ENCODE data around the gene NMNAT2.
"Not testable (repeated sequence)": the region's sequence is repeated elsewhere in the genome, so short reads cannot be mapped to it uniquely, and the experiment has no call there.

The NMNAT2 gene

DNA sequence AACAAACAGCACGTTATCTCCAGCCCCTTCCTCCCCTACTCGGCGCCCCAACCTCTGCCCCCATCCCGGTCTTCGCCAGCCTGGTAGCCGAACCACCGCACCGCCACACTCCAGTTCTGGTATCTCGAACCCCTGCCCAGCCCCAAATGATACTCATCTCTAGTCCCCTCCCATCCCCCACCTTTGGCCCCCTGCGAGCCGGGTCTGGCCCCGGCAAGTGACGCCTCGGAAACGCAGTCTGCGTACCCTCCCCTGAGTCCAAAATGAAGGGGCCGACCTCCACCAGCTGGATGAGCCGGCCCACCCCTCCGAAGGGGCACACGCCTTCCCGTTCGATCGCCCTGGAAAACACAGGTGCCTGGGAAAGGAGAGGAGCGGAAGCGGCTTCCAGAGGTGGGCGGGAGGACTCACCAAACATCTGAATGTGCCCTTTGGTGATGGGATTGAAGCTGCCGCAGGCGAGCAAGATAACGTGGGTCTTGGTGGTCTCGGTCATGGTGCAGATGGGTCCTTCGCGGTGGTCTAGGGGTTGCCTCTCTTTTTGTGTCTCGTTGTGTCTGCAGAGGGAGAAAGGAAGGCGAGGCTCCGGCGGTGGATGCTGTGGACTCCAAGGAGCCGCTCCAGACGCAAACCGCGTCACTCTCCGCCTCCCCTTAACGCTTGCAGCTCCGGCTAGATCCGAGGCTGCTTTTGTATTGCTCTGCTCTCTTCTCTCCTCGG, at the start of gene NMNAT2:
Gene NMNAT2, minus strand, starts transcription at position 609 of the 720 bp plus-strand sequence. Its CDS starts 113 bp downstream, at position 496.
- no peak for DNase-seq (ENCODE audit: low read depth in 2 of 2, low spot score in 1 of 2)

DNA sequence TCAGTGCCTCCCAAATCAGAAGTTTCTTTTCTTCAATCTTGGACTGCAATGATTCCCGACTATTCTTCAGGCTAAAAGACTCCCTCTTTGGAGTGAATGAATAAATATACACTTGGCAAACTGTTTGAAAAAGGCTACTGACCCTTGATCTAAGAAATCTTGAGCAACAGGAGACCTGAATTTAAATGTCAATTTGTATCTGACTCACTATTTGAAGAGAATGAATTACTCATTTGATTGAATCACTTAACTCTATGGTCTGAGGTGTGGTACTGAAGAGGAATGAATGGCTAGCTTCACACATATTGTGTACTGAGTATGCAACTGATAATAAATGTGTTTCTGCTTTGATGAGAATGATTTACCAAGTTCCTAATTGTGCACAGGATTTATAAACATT, 49.5 kb upstream of the NMNAT2 start:
- no peak for DNase-seq (ENCODE audit: low read depth in 2 of 2, low spot score in 1 of 2)

DNA sequence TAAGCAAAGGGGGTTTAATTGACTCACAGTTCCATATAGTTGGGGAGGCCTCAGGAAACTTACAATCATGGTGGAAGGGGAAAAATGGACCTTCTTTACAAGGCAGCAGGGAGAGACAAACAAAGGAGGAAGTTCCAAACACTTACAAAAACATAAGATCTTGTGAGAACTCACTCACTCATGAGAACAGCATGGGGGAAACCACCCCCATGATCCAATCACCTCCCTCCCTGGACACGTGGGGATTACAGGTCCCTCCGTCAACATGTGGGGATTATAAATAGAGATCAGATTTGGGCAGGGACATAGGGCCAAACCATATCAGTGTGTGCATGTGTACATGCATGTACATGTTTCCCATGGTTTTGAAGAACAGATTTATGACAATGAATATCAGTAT, 48.6 kb upstream of the NMNAT2 start:
- DNase-seq (ENCODE audit: low read depth in 2 of 2, low spot score in 1 of 2): no peak

DNA sequence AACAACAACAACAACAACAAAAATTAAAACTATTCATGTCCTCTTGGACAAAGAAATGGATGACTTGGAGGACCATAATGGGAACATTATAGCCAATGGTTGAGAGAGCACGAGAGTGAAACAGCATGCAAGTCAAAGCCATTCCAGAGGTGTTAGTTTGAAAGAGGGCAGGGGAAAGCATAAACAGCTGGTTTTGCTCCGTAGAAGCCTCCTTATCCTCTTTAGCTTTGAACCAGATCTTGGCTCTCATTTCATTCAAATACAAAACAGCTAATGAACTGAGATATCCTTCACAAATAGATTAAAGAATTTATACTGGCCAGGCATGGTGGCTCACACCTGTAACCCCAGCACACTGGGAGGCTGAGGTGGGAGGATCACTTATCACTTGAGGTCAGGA, 45.4 kb upstream of the NMNAT2 start:
- no peak for DNase-seq (ENCODE audit: low read depth in 2 of 2, low spot score in 1 of 2)

DNA sequence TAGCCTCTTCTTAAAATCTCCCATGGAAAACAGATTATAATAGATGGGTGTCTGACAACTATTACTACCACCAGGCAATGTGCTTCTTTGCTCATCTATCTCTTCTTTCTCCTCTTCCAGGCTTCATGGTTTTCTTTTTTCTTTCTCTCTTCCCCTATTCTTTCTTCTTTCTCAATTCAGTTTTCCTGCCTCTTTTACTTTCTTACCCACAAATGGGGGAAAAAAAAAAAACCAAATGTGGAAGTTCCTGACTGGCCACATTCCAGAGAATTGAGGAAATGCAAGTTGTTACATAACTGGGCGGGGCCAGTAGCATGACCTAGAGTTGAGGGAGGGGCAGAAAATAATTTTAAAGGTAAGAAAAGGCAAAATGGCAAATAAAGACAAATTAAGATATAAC, 43.2 kb upstream of the NMNAT2 start:
- DNase-seq (ENCODE audit: low read depth in 2 of 2, low spot score in 1 of 2): no peak

DNA sequence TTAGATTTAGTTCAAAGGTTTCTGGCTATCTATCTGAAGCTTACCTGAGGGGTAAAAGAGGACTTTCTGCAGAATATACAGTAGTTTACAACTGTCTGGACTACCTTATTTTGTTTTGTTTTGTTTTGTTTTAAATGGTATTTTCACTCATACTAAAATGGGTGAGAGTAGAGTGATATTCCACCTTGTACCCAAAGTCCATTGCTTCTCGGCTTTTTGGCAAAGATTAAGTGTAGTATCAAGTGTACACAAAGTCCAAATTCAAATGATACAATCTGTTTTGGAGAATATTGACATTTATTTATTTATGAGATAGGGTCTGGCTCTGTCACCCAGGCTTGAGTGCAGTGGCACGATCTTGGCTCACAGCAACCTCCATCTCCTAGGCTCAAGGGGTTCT, 42.4 kb upstream of the NMNAT2 start:
- DNase-seq (ENCODE audit: low read depth in 2 of 2, low spot score in 1 of 2): no peak

DNA sequence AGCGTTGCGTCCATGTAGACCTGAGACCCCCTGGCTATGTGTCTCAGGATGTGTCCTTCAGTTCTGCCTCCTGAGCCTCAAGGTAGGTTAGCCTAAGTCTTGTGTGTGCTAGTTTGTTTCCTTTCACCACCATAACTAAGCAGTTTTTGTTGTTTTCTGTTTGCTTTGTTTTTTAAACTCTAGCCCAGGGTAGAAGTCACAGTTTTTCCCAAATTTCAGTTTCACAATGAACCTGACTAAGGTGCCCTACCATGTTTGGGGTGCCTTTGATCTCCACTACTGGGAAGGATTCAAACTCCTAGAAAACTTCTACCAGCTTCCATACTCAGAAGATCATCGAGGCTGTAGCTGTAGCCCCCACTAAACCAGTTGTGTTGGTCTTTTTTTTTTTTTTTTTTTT, 39.3 kb upstream of the NMNAT2 start:
- no peak for DNase-seq (ENCODE audit: low read depth in 2 of 2, low spot score in 1 of 2)

DNA sequence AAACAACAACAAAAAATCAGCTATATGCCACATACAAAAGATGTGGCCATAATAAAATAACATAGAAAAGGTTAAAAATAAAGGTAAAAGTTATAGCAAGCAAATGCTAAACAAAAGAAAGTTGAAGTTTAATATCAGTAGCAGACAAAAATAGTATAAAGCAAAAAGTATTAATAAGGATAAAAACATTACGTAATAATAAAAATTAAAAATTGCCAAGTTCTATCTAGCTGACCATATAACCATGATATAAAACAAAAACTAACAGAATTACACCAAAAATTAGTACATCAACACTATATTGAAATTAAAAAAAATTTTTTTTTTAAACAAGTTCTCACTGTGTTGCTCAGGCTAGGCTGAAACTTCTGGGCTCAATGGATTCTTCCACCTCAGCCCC, 38.6 kb upstream of the NMNAT2 start:
- no peak for DNase-seq (ENCODE audit: low read depth in 2 of 2, low spot score in 1 of 2)

DNA sequence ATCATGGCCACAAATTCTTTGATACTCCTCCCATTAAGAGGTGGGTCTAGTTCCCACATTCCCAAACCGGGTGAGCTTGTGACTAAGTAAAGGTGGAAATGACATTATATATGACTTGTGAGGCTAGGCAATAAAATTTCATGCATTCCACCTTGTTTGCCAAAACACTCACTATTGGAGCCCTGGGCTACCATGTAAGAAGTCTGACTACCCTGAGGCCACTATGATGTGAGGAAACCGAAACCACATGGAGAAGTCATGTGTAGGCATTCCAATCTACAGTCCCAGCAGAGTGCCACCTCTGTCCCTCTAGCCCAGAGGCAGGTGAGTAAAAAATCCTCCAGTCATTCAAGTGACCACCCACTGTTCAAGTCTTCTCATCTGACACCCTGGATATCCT, 36.2 kb upstream of the NMNAT2 start:
- DNase-seq (ENCODE audit: low read depth in 2 of 2, low spot score in 1 of 2): no peak

DNA sequence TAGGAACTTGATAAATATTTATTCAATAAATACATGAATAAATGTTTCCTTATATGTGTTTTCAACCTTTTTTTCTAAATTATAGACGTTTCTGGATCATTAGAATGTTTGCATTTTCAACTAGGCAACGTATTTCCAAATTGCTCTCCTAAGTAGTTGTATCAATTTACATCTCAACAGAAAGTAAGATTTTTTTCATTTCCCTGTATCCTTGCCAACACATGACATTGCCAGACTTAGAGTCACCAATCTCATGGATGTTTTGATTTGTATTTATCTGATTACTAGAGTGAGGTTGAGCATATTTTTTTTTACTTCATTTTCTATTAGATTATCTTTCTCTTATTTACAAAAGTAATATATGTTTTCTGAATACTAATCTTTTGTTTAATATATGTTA, 31.9 kb upstream of the NMNAT2 start:
- no peak for DNase-seq (ENCODE audit: low read depth in 2 of 2, low spot score in 1 of 2)

DNA sequence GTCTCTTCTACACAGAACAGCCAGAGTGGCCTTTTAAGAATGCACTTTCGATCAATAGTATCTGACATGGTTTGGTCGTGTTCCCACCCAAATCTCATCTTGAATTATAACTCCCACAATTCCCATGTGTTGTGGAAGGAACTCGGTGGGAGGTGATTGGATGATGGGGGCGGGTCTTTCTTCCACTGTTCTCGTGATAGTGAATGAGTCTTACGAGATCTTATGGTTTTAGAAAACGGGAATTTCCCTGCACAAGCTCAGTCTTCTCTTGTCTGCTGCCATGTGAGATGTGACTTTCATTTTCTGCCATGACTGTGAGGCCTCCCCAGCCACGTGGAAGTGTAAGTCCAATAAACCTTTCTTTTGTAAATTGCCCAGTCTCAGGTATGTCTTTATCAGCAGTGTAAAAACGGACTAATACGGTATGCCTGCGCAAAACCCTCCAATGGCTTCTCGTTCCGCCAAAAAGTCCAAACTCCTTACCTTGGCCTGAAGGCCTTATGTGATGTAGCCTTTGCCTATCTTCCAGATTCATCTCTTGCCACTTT, 31.1 kb upstream of the NMNAT2 start:
- DNase-seq (ENCODE audit: low read depth in 2 of 2, low spot score in 1 of 2): no peak

DNA sequence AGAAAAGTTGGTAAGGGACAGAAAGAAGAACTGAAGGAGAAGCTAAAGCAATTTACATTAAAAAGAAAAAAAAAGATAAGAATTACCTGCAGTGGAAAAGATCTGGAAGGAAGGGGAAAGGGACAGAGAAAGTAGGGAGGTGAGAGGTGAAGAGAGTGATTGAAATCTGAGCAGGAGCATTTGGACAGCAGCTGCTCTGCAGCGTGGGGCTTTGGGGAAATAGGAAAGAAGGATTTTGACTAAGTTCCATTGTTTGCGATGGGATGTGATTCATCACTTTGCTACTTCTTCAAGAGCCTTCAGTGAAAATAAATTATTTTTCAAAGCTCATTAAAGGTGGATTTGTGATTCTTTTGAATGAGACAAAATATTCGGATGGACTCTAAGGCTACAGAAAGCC, 26.1 kb upstream of the NMNAT2 start:
- DNase-seq (ENCODE audit: low read depth in 2 of 2, low spot score in 1 of 2): no peak

DNA sequence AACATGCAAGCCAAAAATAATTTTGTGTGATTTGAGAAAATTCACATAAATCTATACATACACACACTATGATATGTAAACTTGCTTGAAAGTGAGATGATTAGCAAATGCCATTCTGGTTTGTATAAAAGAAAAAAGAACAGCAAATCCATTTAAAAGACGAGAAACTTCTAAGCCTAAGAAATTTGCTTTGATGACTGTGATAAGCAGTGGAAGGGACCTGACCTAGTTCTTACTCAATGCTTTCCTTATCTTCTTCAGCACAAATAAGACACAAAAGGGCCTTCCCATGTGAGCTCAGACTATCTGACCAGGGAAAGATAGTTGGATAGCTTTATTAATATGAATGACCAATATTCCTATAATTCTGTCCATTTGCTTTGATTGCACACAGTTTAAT, 25.3 kb upstream of the NMNAT2 start:
- DNase-seq (ENCODE audit: low read depth in 2 of 2, low spot score in 1 of 2): no peak

DNA sequence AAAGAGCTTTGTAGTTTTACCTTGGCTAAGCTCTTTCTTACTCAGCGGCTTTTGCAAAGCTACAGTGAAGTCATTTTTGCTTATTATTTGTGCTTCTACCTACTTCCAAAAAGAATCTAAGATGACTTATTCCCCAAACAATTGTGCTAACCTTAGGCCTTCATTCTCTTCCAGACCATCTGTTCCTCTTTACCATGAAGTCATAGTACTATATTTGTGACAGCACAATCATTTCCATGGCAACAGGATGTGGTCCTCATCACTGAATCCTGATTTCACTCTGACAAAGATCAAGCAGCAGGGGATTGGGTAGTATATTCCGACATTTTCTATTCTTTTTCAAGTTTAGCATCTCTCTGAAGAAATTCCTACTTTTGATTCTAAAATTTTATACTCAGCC, 24.8 kb upstream of the NMNAT2 start:
- no peak for DNase-seq (ENCODE audit: low read depth in 2 of 2, low spot score in 1 of 2)

DNA sequence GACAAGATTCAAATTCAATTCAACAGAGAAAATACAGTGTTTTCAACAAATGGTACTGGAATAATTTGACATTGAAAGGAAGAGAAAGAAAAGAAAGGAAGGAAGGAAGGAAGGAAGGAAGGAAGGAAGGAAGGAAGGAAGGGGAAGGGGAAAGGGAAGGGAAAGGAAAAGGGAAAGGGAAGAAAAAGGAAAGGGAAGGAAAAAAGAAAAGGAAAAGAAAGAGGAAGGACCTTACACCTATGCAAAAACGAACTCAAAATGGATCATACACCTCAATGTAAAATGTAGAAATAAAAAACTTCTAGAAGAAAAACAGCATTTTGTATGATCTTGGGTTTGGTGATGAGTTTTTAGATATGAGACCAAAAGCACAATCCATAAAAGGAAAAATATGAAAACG, 19.9 kb upstream of the NMNAT2 start:
- DNase-seq (ENCODE audit: low read depth in 2 of 2, low spot score in 1 of 2): no peak

DNA sequence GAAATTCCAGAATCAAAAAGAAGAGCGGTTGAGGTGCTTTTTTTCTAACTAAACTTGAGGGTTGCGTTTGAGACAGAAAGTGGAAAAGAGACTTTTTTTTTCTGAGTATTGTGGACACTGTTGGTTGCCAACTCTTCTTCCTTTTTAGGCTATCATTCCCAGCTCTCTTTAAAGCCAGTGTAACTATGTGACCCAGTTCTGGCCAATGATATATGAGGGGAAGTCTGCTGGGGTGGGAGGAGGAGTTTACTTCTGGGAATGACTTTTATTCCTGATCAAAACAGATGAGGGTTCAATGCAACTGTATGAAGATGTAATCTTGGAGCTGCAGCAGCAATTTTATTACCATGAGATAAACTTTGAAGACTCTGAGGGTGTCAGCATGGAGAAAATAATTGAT, 17.3 kb upstream of the NMNAT2 start:
- no peak for DNase-seq (ENCODE audit: low read depth in 2 of 2, low spot score in 1 of 2)

DNA sequence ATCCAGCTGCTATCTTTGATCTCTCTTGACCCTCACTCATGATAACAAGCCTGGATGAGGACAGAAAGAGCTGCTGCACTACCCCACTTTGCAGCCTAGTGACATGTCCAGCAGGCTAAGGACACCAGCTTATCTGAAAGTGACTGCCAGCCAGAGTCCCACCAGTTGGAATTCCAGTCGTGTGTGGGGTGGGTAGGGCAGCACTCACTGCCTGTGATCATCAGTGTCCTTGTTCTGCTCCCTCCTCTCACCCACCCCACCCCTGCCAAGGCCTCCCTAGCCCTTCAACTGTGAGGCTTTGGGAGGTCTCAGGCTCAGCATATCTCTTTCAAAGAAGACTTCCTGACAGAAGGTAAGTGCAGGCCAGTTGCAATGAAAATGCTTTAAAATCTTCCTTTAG, 15.5 kb upstream of the NMNAT2 start:
- no peak for DNase-seq (ENCODE audit: low read depth in 2 of 2, low spot score in 1 of 2)

DNA sequence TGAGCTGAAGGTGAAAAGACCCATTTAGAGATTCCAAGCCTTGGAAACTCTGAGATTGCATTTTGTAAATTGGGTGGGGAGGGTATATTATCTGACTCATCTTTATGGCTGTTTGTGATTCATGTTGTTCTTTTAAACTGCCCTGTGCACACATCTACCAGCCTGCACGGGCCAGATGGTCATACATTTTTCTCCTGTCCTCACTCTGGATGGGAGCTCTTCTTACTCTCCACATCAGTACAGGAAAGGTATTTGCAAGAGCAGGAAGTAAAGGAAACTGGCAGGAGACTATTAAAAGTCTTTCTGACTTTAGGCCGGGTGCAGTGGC, 14.3 kb upstream of the NMNAT2 start:
- no peak for DNase-seq (ENCODE audit: low read depth in 2 of 2, low spot score in 1 of 2)

DNA sequence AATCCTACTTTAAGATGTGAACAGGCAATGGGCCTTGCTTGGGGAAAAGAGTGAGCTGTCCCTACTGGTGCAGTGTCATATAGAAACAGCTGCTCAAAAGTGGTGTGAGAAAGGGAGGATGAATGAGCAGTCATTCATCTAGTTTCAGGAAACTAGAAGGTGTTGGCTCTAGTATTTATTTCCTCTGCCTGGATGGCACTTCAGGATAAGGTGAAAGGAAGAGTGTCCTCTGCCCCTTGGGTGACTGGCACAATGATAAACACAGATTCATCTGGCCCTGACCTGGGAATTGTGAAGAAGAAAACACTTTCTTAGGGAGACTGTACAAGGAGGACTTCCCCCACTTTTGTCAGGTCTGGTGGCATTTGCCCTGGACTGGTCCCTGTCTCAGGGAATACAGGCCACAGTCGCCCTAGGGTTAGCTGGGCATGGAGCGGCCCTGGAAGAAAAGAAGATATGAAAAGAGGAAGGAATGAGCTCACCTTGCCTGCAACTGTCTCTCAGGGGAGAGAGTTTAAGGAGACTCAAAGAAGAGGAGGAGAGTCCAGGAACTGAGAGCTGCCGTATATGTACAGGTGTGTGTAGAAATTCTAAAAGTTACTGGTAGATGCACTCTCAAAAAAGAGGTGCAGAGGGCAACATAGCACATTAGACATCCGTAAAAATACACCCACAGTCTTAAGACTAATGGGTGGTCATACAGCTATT, 13.8 kb upstream of the NMNAT2 start:
- DNase-seq (ENCODE audit: low read depth in 2 of 2, low spot score in 1 of 2): no peak

DNA sequence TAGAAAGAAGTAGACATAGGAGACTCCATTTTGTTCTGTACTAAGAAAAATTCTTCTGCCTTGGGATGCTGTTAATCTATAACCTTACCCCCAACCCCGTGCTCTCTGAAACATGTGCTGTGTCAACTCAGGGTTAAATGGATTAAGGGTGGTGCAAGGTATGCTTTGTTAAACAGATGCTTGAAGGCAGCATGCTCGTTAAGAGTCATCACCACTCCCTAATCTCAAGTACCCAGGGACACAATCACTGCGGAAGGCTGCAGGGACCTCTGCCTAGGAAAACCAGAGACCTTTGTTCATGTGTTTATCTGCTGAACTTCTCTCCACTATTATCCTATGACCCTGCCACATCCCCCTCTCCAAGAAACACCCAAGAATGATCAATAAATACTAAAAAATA, 9.4 kb upstream of the NMNAT2 start:
- not testable (repeated sequence) for DNase-seq (ENCODE audit: low read depth in 2 of 2, low spot score in 1 of 2)

DNA sequence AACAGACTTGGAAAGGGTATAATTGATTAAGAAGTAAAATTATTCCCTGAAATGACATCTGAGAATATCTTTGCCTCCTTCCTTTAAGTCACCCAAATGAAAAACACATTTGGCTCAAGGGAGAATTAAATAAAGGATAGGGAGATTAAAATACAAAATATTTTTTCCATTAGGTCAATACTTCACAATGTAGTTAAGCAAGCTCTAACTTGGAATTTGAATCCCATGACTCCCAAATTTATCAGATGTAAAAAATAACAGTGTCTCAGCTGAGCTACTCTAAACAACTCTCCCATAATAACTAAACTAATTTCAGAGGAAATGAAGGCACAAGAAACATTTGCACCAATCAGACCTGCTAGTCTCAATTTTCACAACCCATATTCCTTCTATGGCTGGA, 6.5 kb upstream of the NMNAT2 start:
- DNase-seq (ENCODE audit: low read depth in 2 of 2, low spot score in 1 of 2): no peak

DNA sequence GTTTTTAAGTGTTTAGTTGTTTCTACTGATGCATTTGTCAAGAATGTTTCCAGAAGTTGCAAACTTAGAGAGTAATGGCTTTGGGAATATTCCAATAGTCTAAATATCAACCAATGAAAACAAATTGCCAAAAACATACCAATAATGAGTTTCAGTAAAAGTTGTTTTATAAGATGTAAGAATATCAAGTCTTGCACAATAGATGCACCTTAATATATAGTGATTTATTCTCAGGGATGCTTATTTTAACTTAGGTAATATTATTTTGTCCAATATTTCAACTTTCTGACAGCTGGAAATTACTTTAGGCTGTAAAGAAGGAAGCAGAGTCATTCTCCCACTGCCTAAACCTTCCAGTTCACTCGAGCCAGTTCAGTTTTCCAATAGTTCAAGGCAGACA, 5.4 kb upstream of the NMNAT2 start:
- no peak for DNase-seq (ENCODE audit: low read depth in 2 of 2, low spot score in 1 of 2)

DNA sequence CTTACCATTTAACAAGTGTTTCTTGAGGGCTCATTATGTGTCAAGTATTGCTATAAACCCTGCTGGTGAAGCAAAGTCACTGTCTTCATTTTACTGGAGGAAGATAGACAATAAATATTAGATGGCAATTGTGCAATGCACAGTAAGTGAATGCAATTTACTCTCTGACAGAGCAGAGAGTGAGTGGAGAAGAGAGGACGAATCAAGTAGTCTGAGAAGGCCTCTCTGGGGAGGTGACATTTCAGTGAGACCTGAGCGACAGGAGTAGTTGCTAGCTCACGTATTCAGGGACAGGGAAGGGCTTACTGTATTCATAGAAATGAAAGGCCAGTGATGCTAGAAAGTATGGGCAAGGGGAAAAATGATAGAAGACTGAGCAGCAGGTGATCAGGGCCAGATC, 1.2 kb upstream of the NMNAT2 start:
- DNase-seq (ENCODE audit: low read depth in 2 of 2, low spot score in 1 of 2): no peak
